ENCODE results near the gene ACTG1.

DNA sequence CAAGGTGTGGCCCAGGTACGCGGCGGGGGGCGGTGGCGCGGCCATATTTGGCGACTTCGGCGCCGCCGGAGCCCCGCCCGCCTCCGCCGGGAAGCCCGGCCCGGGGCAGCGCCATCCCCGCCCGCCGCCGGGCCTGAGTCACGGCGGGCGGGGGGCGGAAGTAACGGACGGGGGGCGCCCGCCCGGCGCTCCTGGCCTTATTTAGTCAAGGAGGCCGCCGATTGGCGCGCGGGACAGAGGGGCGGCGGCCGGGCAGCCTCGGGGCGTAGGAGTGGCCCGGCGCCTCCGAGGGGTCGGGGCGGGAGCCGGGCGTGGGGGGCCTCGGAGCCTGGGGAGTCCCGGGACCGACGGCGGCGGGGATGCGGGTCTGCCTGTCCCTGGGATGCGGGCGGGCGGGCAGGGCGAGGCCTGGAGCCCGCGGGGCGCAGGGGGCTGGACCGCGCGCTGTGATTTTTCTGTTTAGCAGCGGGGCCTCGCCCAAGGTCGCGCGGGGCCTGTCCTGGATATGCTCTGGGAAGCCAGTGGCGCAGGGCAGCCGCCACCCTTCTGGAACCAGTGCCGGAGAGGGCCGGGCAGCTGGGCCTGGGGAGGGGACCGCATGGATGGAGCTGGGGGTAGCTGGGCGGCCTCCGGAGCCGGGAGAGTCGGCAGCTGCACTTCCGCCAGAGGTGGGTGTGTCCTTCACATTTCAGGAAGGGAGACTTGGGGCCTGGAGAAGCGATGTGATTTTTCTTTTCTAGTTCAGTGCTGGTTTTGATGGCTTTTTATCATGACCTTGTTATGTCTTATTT is 2.3 kb upstream of the ACTG1 start:
- no peak for TF ChIP-seq CTCF (conservative IDR thresholded peaks at IDR 0.05 in 1 of 2, IDR thresholded peaks at IDR 0.05 in 1 of 2; ENCODE audit: extremely low read depth in 1 of 2, insufficient read depth in 1 of 2, low read depth in 1 of 2, low read length in 2 of 2)
- no peak for TF ChIP-seq EZH2 (IDR thresholded peaks at IDR 0.05; ENCODE audit: borderline replicate concordance, low read length)
